ENCODE results near the gene NPAS1. TPM values are rescaled to one million over a fixed set of nuclear protein-coding genes. Genes with fewer than 3 reads are reported as not detected.

The NPAS1 gene
- total and polyA plus RNA-seq, 9 donors, result 0.15 to 0.57 (median 0.31) TPM; not detected in 4

DNA sequence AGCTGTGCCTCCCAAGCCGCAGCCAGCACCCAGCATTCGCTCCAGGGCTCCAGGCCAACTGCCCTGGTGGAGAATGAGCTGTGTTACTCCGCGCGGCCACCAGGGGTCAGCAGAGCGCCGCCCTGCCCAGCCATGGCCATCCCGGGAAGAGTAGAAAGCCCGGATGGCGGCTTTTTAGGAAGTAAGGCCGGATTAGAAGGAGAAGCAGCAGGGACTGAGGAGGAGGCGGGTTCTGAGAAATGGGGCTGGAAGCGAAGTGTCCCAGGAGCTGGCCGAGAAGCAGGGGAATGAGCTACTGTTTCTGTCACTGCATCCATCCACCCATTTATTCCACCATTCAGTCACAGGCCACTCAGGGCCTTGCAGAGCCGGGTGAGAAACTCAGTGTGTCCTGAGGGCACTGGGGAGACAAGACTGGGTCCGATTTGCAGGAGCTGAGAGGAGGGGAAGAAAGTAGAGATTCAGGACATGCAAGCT lies 6.6 kb upstream of the NPAS1 start:
- Histone ChIP-seq H3K9me3 (no peaks in the 10 kb centered on the region), H3K4me3 (no peak overlapping the region), H3K27ac (no peak overlapping the region), H3K4me1 (ENCODE audit: insufficient read depth) (peaks cover 3% of the 10 kb centered on the region), H3K27me3 (no peaks in the 10 kb centered on the region), H3K36me3 (no peaks in the 10 kb centered on the region)
- WGBS, 3 donors, result 8 to 12% (median 10%) methylated on average over 16 of the region's 16 CpGs
- no peak for TF ChIP-seq POLR2A (IDR thresholded peaks at IDR 0.05)
- TF ChIP-seq, protein P1, sequence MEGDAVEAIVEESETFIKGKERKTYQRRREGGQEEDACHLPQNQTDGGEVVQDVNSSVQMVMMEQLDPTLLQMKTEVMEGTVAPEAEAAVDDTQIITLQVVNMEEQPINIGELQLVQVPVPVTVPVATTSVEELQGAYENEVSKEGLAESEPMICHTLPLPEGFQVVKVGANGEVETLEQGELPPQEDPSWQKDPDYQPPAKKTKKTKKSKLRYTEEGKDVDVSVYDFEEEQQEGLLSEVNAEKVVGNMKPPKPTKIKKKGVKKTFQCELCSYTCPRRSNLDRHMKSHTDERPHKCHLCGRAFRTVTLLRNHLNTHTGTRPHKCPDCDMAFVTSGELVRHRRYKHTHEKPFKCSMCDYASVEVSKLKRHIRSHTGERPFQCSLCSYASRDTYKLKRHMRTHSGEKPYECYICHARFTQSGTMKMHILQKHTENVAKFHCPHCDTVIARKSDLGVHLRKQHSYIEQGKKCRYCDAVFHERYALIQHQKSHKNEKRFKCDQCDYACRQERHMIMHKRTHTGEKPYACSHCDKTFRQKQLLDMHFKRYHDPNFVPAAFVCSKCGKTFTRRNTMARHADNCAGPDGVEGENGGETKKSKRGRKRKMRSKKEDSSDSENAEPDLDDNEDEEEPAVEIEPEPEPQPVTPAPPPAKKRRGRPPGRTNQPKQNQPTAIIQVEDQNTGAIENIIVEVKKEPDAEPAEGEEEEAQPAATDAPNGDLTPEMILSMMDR (IDR thresholded peaks at IDR 0.05), result peak; percentile 93 to 95 (median 95)
- TF ChIP-seq EP300 (IDR thresholded peaks at IDR 0.05), result no peak
- peak; percentile 73 to 91 (median 84) for DNase-seq
- intact Hi-C loops (cut with DNase I), result no loop called here

DNA sequence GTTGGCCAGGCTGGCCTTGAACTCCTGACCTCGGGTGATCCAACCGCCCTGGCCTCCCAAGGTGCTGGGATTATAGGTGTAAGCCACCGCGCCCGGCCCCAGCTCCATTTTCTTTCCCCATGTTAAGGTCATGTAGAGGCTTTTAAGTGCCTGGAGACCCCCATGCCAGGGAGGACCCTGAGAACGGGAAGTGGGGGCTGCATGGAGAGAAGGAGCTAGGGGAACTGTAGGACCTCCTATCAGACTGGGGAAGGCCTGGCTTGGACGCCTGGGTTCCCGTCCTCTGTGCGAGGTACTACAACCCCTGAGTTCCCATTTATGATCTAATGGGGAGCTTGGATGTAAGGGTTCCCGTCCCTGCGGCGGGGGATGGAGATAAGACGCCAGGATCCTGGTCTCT lies 714 bp upstream of the NPAS1 start:
- Histone ChIP-seq H3K4me1 (ENCODE audit: insufficient read depth) (peaks cover 9% of the 10 kb centered on the region), H3K27me3 (peaks cover 14% of the 10 kb centered on the region), H3K9me3 (no peaks in the 10 kb centered on the region), H3K27ac (no peak overlapping the region), H3K36me3 (no peaks in the 10 kb centered on the region), H3K4me3 (no peak overlapping the region)
- intact Hi-C loops (cut with DNase I), result no loop called here
- TF ChIP-seq, protein P1 (IDR thresholded peaks at IDR 0.05), result no peak
- TF ChIP-seq EP300 (IDR thresholded peaks at IDR 0.05) (no peak), POLR2A (IDR thresholded peaks at IDR 0.05) (no peak)
- no peak for DNase-seq
- 36 to 50% (median 50%) methylated on average over 13 of the region's 13 CpGs for WGBS, 3 donors

DNA sequence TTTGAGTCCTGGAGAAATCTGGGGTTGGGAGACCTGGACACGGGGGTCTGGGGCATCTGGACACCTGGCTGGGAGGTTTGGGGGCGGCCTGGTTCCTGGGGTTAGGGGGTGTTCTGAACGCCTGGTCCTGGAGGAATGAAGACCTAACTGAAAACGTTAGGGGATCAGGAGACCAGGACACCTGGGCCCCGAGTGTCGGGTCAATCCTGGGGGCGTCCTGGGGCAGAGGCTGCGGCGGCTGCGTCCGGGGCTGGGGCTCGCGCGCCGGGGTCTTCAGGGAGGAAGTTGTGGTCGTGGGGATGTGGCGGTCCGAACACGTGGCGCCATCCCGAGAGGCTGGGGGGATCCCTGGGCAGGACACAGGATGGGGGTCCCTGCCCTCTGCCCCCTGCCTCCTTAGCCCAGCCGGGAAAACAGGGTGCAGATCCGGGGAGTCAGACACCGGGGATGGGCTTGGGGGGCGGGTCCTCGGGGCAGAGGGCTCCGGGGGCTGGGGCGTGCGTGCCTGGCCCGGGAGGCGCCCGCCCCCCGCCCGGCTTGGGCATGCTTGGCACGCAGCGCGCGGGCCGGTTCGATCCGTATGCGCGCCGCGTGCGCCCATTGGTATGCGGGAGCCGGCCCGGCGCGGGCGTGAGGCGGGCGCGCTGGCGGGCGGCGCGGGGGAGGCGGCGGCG lies 632 bp downstream of the NPAS1 start:
- TF ChIP-seq POLR2A (IDR thresholded peaks at IDR 0.05), result no peak
- no peak for TF ChIP-seq EP300 (IDR thresholded peaks at IDR 0.05)
- TF ChIP-seq, protein P1 (IDR thresholded peaks at IDR 0.05), result no peak
- Histone ChIP-seq H3K27ac (no peak overlapping the region), H3K9me3 (no peaks in the 10 kb centered on the region), H3K36me3 (no peaks in the 10 kb centered on the region), H3K4me3 (no peak overlapping the region), H3K27me3 (peaks cover 14% of the 10 kb centered on the region), H3K4me1 (ENCODE audit: insufficient read depth) (peaks cover 9% of the 10 kb centered on the region)
- intact Hi-C loops (cut with DNase I), result no loop called here
- 1 to 2% (median 2%) methylated on average over 28 to 62 of the region's 62 CpGs for WGBS, 3 donors
- no peak for DNase-seq

DNA sequence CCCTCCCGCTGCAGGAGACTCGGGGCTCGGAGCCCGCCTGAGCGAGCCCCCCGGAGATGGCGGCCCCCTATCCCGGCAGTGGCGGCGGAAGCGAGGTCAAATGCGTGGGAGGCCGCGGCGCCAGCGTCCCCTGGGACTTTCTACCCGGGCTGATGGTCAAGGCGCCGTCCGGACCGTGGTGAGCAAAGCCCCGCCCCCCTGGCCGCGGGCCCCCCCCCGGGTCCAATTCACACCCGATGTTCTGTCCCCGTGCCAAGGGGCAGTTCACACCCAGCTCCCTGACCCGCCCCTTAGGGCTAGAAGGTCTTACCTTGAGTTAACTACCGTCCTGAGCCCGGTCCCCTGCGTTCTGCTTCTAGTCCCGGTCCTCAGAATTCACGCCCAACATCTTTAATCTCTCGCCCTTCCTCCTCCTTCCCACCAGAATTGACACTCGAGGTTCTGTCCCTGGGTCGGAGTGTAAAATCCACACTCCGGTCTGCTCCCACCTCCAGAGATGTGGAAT lies 1.4 kb downstream of the NPAS1 start:
- H3K4me3 ChIP-seq, result no peak overlapping the region
- TF ChIP-seq, protein P1 (IDR thresholded peaks at IDR 0.05), result no peak
- no peak for TF ChIP-seq EP300 (IDR thresholded peaks at IDR 0.05)
- peaks cover 9% of the 10 kb centered on the region for H3K4me1 ChIP-seq (ENCODE audit: insufficient read depth)
- DNase-seq, result no peak
- no peak overlapping the region for H3K27ac ChIP-seq
- no peaks in the 10 kb centered on the region for H3K9me3 ChIP-seq
- H3K27me3 ChIP-seq, result peaks cover 14% of the 10 kb centered on the region
- WGBS, 3 donors, result 1 to 2% (median 1%) methylated on average over 35 to 37 of the region's 37 CpGs
- H3K36me3 ChIP-seq, result no peaks in the 10 kb centered on the region
- intact Hi-C loops (cut with DNase I), result no loop called here

Measured in ovary (tissue), 9 donors.